ENCODE data around the gene CDK5RAP3.
A peak's percentile ranks its signal among the peaks of the same experiment; 100 is the strongest.
"Not testable (repeated sequence)": the region's sequence is repeated elsewhere in the genome, so short reads cannot be mapped to it uniquely, and the experiment has no call there.

Gene CDK5RAP3

GRCh38 chr17:47975823-47976205, 4.9 kb downstream of the CDK5RAP3 start:
- no peak for DNase-seq

- DNase-seq = peak; percentile 54
Observed at GRCh38 chr17:47978324-47978723, 7.4 kb downstream of the CDK5RAP3 start.

- DNase-seq = no peak
Observed at GRCh38 chr17:47980541-47980940, 9.6 kb downstream of the CDK5RAP3 start.

GRCh38 chr17:47981462-47981861, 10.5 kb downstream of the CDK5RAP3 start:
- DNase-seq = peak in 1 of 2 donors; percentile 8

GRCh38 chr17:47982091-47982617, 11.2 kb downstream of the CDK5RAP3 start:
- DNase-seq = no peak

- DNase-seq = no peak
Observed at GRCh38 chr17:47982645-47983390, 11.9 kb downstream of the CDK5RAP3 start.

GRCh38 chr17:47983492-47984223, 12.7 kb downstream of the CDK5RAP3 start:
- no peak for DNase-seq

- DNase-seq = no peak
Observed at GRCh38 chr17:47986520-47986919, 15.6 kb downstream of the CDK5RAP3 start.

- DNase-seq = no peak
Observed at GRCh38 chr17:47987240-47987835, 16.4 kb downstream of the CDK5RAP3 start.

GRCh38 chr17:47988445-47988844, 17.5 kb downstream of the CDK5RAP3 start:
- not testable (repeated sequence) for DNase-seq

GRCh38 chr17:47989159-47989558, 18.2 kb downstream of the CDK5RAP3 start:
- DNase-seq = no peak

GRCh38 chr17:47989700-47990099, 18.8 kb downstream of the CDK5RAP3 start:
- no peak for DNase-seq

- no peak for DNase-seq
Observed at GRCh38 chr17:47990962-47991731, 20.2 kb downstream of the CDK5RAP3 start.

- no peak for DNase-seq
Observed at GRCh38 chr17:47992216-47992615, 21.3 kb downstream of the CDK5RAP3 start.

- no peak for DNase-seq
Observed at GRCh38 chr17:47993031-47993564, 22.2 kb downstream of the CDK5RAP3 start.

GRCh38 chr17:47993964-47994363, 23.1 kb downstream of the CDK5RAP3 start:
- DNase-seq = no peak

- DNase-seq = no peak
Observed at GRCh38 chr17:47994724-47995123, 23.8 kb downstream of the CDK5RAP3 start.

- DNase-seq = no peak
Observed at GRCh38 chr17:47995241-47995935, 24.5 kb downstream of the CDK5RAP3 start.

- DNase-seq = no peak
Observed at GRCh38 chr17:47996201-47996600, 25.3 kb downstream of the CDK5RAP3 start.

GRCh38 chr17:47997586-47997985, 26.7 kb downstream of the CDK5RAP3 start:
- DNase-seq = no peak

GRCh38 chr17:47998044-47998443, 27.1 kb downstream of the CDK5RAP3 start:
- DNase-seq = no peak

- DNase-seq = no peak
Observed at GRCh38 chr17:47999582-47999981, 28.7 kb downstream of the CDK5RAP3 start.

All from CD4-positive, alpha-beta T cell treated with Interleukin-1 beta for 1 hour (primary cell).